Type B pancreatic cell (in vitro differentiated cells): ENCODE measurements around the gene PDE3A. TPM values are rescaled to one million over a fixed set of nuclear protein-coding genes. Genes with fewer than 3 reads are reported as not detected.

Source experiments
- DNase-seq: peaks from one replicate; pipeline ENCODE4 v3.0.0; 2021; ENCODE audit warnings: mixed read lengths; ENCODE audit not compliant: unreplicated experiment; ENCODE audit errors: extremely low spot score
- H3K27ac Mint-ChIP-seq: 2 replicates; pipeline ENCODE4 v1.8.0; 2021; ENCODE audit warnings: mild to moderate bottlenecking, mixed read lengths
- H3K27me3 Mint-ChIP-seq: 2 replicates; pipeline ENCODE4 v1.8.0; 2021; ENCODE audit warnings: mixed read lengths
- H3K36me3 Mint-ChIP-seq: 2 replicates; pipeline ENCODE4 v1.8.0; 2021; ENCODE audit warnings: mixed read lengths
- H3K4me1 Mint-ChIP-seq: one replicate; pipeline ENCODE4 v1.8.0; 2021; ENCODE audit warnings: mixed read lengths; ENCODE audit not compliant: unreplicated experiment
- H3K4me3 Mint-ChIP-seq: 2 replicates; pipeline ENCODE4 v1.8.0; 2021; ENCODE audit warnings: mild to moderate bottlenecking, mixed read lengths
- H3K9me3 Mint-ChIP-seq: 2 replicates; pipeline ENCODE4 v1.8.0; 2021; ENCODE audit warnings: mixed read lengths
- total RNA-seq: library from RNA; stranded (reverse); gene quantifications from 2 replicates; pipeline ENCODE4 v1.2.1, GENCODE V29; 2021; ENCODE audit warnings: low replicate concordance
- TF ChIP-seq, protein P1 (sequence below): fragments of 200-600 bp; sonication (generic); conservative IDR thresholded peaks from 2 replicates; pipeline ENCODE4 v1.5.0; 2021; ENCODE audit warnings: antibody characterized with exemption, mild to moderate bottlenecking

Gene PDE3A
- total RNA-seq, 1 donor from 2014 or later: 19.7 TPM

DNA sequence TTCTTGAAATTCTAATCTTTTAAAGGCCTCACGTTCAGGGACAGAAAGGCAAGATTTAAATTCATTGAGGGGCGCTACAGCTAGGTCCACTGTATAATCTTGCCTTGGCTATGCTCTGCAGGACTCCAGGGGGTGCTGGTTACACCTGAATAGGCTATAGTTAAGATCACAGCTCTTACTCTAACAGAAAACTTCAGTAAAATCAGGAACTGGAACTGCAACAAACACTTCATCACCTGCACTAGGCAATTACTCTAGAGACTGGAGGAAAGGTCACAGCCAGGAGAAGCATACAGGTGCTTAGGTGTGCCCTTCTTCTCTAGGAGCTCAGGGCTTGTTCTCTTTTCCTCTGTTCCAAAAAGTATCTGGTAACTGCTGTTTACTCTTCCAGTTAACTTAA, 347.7 kb downstream of the PDE3A start:
- Mint-ChIP-seq H3K27ac (no peak overlapping the region), H3K27me3 (no peaks in the 10 kb centered on the region), H3K4me3 (no peak overlapping the region), H3K4me1 (no peaks in the 10 kb centered on the region), H3K36me3 (no peaks in the 10 kb centered on the region), H3K9me3 (no peaks in the 10 kb centered on the region)
- TF ChIP-seq, protein P1, sequence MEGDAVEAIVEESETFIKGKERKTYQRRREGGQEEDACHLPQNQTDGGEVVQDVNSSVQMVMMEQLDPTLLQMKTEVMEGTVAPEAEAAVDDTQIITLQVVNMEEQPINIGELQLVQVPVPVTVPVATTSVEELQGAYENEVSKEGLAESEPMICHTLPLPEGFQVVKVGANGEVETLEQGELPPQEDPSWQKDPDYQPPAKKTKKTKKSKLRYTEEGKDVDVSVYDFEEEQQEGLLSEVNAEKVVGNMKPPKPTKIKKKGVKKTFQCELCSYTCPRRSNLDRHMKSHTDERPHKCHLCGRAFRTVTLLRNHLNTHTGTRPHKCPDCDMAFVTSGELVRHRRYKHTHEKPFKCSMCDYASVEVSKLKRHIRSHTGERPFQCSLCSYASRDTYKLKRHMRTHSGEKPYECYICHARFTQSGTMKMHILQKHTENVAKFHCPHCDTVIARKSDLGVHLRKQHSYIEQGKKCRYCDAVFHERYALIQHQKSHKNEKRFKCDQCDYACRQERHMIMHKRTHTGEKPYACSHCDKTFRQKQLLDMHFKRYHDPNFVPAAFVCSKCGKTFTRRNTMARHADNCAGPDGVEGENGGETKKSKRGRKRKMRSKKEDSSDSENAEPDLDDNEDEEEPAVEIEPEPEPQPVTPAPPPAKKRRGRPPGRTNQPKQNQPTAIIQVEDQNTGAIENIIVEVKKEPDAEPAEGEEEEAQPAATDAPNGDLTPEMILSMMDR: no peak
- no peak for DNase-seq

DNA sequence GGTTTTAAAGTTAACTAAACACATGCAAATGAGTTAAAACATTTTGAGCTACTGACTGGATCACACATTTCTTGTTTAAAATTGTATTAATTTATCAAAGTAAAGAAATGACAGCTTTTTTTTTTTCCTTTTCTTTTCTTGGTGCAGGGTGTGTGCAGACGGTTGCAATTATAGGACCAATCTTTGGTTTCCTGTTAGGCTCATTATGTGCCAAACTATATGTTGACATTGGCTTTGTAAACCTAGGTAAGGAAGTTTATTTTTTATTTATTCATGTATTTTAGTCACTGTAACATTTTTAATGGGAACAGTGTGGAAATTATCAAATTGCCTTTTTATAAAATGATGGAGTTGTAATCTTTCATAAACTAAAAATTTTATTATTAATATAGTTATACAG, 348.6 kb downstream of the PDE3A start:
- no peak for DNase-seq
- Mint-ChIP-seq H3K27ac (no peak overlapping the region), H3K27me3 (no peaks in the 10 kb centered on the region), H3K36me3 (no peaks in the 10 kb centered on the region), H3K4me3 (no peak overlapping the region), H3K9me3 (no peaks in the 10 kb centered on the region), H3K4me1 (no peaks in the 10 kb centered on the region)
- TF ChIP-seq, protein P1: no peak

DNA sequence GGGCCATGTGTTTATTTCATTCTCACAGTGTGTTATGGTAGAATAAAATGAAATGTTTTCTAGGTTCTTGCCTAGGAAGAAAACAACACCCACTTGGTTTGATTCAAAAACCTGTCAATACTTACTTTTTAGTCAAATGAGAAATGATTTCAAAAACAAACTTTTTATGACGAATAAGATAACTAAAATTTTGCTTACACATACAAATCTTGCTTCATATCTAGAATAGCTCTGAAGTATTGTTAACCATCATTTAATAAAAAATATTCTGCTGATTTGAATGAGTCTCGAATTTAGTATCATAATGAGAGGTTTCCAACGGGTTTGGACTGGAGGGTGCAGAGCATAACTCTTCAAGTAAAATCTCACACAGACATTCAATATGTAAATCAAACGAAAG, 350.0 kb downstream of the PDE3A start:
- DNase-seq: no peak
- H3K36me3 Mint-ChIP-seq: no peaks in the 10 kb centered on the region
- H3K27me3 Mint-ChIP-seq: no peaks in the 10 kb centered on the region
- TF ChIP-seq, protein P1: no peak
- no peak overlapping the region for H3K4me3 Mint-ChIP-seq
- no peaks in the 10 kb centered on the region for H3K9me3 Mint-ChIP-seq
- no peak overlapping the region for H3K27ac Mint-ChIP-seq
- H3K4me1 Mint-ChIP-seq: no peaks in the 10 kb centered on the region

DNA sequence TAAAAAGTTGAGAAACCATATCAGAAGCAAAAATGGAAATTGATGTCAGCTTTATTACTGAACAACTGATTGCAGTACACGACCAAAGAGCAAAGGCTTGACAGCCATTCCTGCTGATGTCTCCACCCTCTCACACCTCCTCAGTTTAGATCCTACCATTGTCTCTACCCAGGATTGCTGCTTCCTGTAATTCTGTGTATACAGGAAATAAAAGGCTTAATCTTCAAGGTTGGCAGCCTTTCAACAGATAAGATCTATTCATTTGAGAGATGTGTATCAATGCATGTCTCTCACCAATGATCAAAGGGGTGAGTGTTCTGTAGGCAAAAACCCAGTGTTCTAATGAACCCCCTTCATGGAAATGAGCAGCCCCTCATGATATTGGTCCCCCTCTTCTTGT, 353.8 kb downstream of the PDE3A start:
- no peak overlapping the region for H3K27ac Mint-ChIP-seq
- no peak overlapping the region for H3K4me3 Mint-ChIP-seq
- DNase-seq: no peak
- no peaks in the 10 kb centered on the region for H3K27me3 Mint-ChIP-seq
- H3K36me3 Mint-ChIP-seq: no peaks in the 10 kb centered on the region
- no peaks in the 10 kb centered on the region for H3K9me3 Mint-ChIP-seq
- TF ChIP-seq, protein P1: no peak
- no peaks in the 10 kb centered on the region for H3K4me1 Mint-ChIP-seq

DNA sequence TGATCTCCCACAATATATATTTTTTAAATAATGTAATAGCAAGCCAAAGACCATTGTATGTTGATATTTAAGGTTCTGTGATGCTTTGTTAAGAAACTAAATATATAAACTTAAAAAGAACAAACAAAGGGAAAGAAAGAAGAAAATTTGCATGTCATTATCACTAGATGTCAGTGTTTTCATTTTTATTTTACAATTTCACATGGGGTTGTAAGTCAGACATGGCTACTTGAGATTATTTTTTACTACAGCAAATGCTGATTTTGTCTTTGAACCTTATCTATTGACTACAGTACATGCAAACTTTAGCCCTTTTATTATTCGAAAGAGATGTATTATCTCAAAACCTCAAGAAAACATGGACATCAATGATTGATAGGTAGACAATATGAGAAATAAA, 362.9 kb downstream of the PDE3A start:
- Mint-ChIP-seq H3K4me1 (no peaks in the 10 kb centered on the region), H3K4me3 (no peak overlapping the region), H3K36me3 (no peaks in the 10 kb centered on the region), H3K27me3 (peaks cover 7% of the 10 kb centered on the region), H3K27ac (no peak overlapping the region), H3K9me3 (no peaks in the 10 kb centered on the region)
- TF ChIP-seq, protein P1: no peak
- DNase-seq: no peak
